ENCODE data around the gene ARHGEF11. TPM values are rescaled to one million over a fixed set of nuclear protein-coding genes. Genes with fewer than 3 reads are reported as not detected.

The ARHGEF11 gene
- total and polyA plus RNA-seq, 2 of the 4 experiments (the other 2 are of a cell fraction), result 16.8 to 17.2 TPM

DNA sequence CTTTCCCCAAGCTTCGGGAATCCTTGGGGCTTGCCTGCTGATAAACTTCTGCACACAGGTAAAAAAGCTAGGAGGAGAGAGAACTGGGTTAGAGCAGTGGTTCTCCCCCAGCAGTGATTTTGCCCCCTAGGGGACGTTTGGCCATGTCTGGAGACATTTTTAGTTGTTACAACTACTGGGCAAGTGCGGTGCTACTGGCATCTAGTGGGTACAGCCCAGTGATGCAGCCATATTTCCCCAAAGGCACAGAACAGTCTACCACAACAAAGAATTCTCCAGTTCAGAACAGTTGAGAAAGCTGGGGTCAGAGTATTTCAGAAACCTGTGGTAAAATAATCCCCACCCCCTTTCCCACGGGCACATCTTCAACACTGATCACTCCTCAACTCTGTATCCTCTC is 83.8 kb downstream of the ARHGEF11 start:
- no peak overlapping the region for H2AK5ac ChIP-seq (ENCODE audit: low read depth, low read length)
- no peak overlapping the region for H2AK9ac ChIP-seq (replicated peaks; ENCODE audit: low read depth, low read length, poor library complexity)
- TF ChIP-seq MXI1 (IDR thresholded peaks at IDR 0.05; ENCODE audit: borderline replicate concordance, low read depth, low read length) (no peak), SMC3 (IDR thresholded peaks at IDR 0.05; ENCODE audit: low read depth, low read length) (no peak), POLR2A (IDR thresholded peaks at IDR 0.05; ENCODE audit: low read depth, low read length) (no peak), CEBPB (IDR thresholded peaks at IDR 0.05; ENCODE audit: low read depth, low read length) (no peak), FOS (IDR thresholded peaks at IDR 0.05; ENCODE audit: low read depth, low read length) (no peak), USF2 (IDR thresholded peaks at IDR 0.05; ENCODE audit: low read depth, low read length) (no peak), RCOR1 (IDR thresholded peaks at IDR 0.05; ENCODE audit: insufficient replicate concordance, low read length) (no peak), MAFK (IDR thresholded peaks at IDR 0.05; ENCODE audit: low read depth, low read length) (no peak), CTCF (conservative IDR thresholded peaks at IDR 0.05; ENCODE audit: low read depth, low read length) (no peak; the same call in 1 of the 2 replicates), MAZ (IDR thresholded peaks at IDR 0.05; ENCODE audit: borderline replicate concordance, low read depth, low read length) (no peak), RAD21 (IDR thresholded peaks at IDR 0.05; ENCODE audit: low read length) (no peak), CHD1 (IDR thresholded peaks at IDR 0.05; ENCODE audit: low read depth, low read length) (no peak), BHLHE40 (IDR thresholded peaks at IDR 0.05; ENCODE audit: low read depth, low read length) (no peak)
- no peaks in the 10 kb centered on the region; a peak in 1 of 4 replicates for H3K79me1 ChIP-seq (ENCODE audit: low read depth in 1 of 2, low read length in 2 of 2)
- no peak overlapping the region for H3K4me2 ChIP-seq (ENCODE audit: low read depth, low read length)
- no peak overlapping the region for H3K9ac ChIP-seq (ENCODE audit: low read depth, low read length)
- no peak overlapping the region for H3K18ac ChIP-seq (ENCODE audit: low read depth, low read length)
- no peaks in the 10 kb centered on the region for H3K27me3 ChIP-seq (ENCODE audit: control insufficient read depth, insufficient read depth, low read length)
- H2BK15ac ChIP-seq (ENCODE audit: low read depth, low read length), result no peak overlapping the region
- intact Hi-C loops (cut with micrococcal nuclease), result no loop called here
- no peak overlapping the region for H3K27ac ChIP-seq (ENCODE audit: insufficient read depth, low read length)
- no peak overlapping the region for H3K4ac ChIP-seq (ENCODE audit: low read depth, low read length)
- H3K56ac ChIP-seq (ENCODE audit: extremely low read depth, insufficient read depth, low read length), result no peak overlapping the region
- H2BK5ac ChIP-seq (ENCODE audit: low read depth, low read length, poor library complexity, severe bottlenecking), result no peak overlapping the region
- H2AFZ ChIP-seq (replicated peaks; ENCODE audit: low read length, poor library complexity), result no peak overlapping the region
- H3K14ac ChIP-seq (replicated peaks; ENCODE audit: low read depth, low read length), result no peak overlapping the region
- no peaks in the 10 kb centered on the region for H3K9me3 ChIP-seq (ENCODE audit: control insufficient read depth, insufficient read depth, low read length)
- in situ Hi-C loops (cut with MboI; ENCODE audit: low sequenced_read_pairs), result no loop called here
- no peak overlapping the region for H4K5ac ChIP-seq (ENCODE audit: low read depth, low read length)
- no peaks in the 10 kb centered on the region for H4K20me1 ChIP-seq (ENCODE audit: insufficient read depth, low read length)
- H3K4me1 ChIP-seq (ENCODE audit: control insufficient read depth, insufficient read depth, low read length), result peaks cover 4% of the 10 kb centered on the region
- WGBS, 2 experiments (ENCODE audit: extremely low coverage in 2 of 2, insufficient read length in 1 of 2), result no CpG with 5 or more reads among the region's 4 CpGs
- BruUV-seq (replicated peaks), result no TSS peak
- H4K8ac ChIP-seq (ENCODE audit: low read depth in 2 of 2, low read length in 2 of 2), result no peak overlapping the region
- ChIA-PET POLR2A (ENCODE audit: unreplicated experiment) (no interaction called here), CTCF (no interaction called here)
- H3K4me3 ChIP-seq (ENCODE audit: insufficient read depth, low read depth, low read length), result no peak overlapping the region
- peaks cover 46% of the 10 kb centered on the region for H3K36me3 ChIP-seq (ENCODE audit: control insufficient read depth, insufficient read depth, low read length)
- no peak overlapping the region for H2BK20ac ChIP-seq (ENCODE audit: low read depth, low read length)
- no peak overlapping the region for H3K23ac ChIP-seq (ENCODE audit: low read depth, low read length)
- no peak for DNase-seq
- no peak overlapping the region for H4K91ac ChIP-seq (ENCODE audit: insufficient read depth, low read depth, low read length)
- ATAC-seq (ENCODE audit: low read depth), result no peak
- dilution Hi-C loops (cut with HindIII; ENCODE audit: low sequenced_read_pairs, unreplicated experiment), result no loop called here
- no peak overlapping the region for H2BK120ac ChIP-seq (ENCODE audit: low read depth, low read length)
- peaks cover 5% of the 10 kb centered on the region; the same call in 1 of the 2 replicates for H3K9me1 ChIP-seq (ENCODE audit: insufficient read depth, low read length)

Measured in IMR-90 (cell line).